Testis (tissue), 5 donors: ENCODE measurements around the gene OR8S1. TPM values are rescaled to one million over a fixed set of nuclear protein-coding genes. Genes with fewer than 3 reads are reported as not detected.

Experiments
- DNase-seq: peaks from one replicate; pipeline ENCODE4 v3.0.0-alpha.2; 2019
- H3K27ac ChIP-seq, 2 donors: fragments of 200-600 bp; sonication (generic); one replicate each; pipeline ENCODE4 v1.5.1; 2019
- H3K27me3 ChIP-seq: fragments of 200-600 bp; sonication (generic); one replicate; pipeline ENCODE4 v1.5.1; 2019
- H3K36me3 ChIP-seq: fragments of 200-600 bp; sonication (generic); one replicate; pipeline ENCODE4 v1.5.1; 2017; ENCODE audit warnings: low read depth; ENCODE audit errors: missing control alignments
- H3K4me1 ChIP-seq: fragments of 200-600 bp; sonication (generic); one replicate; pipeline ENCODE4 v1.5.1; 2019
- H3K4me3 ChIP-seq, 2 donors: fragments of 200-600 bp; sonication (generic); one replicate each; pipeline ENCODE4 v1.5.1; 2017 to 2019
- H3K9me3 ChIP-seq: fragments of 200-600 bp; sonication (generic); one replicate; pipeline ENCODE4 v1.5.1; 2017
- POLR2A ChIP-seq: fragments of 450-650 bp; IDR thresholded peaks from one replicate; pipeline ENCODE4 v1.6.1; 2017; ENCODE audit warnings: antibody characterized with exemption, mild to moderate bottlenecking, moderate library complexity
- WGBS, 2 donors: methylation state at CpG; one replicate each; pipeline ENCODE4 v1.1.5; 2018; 5-methylcytosine and 5-hydroxymethylcytosine counted together
- intact Hi-C: fragments of 100-400 bp; cut with DNase I; formaldehyde crosslinking; loops from one replicate; pipeline ENCODE4 v1.15.1; 2023; ENCODE audit warnings: low total_unique reads
- long read RNA-seq, 2 donors: transcript quantifications; one replicate each; lab custom pipeline, GENCODE V29; 2026
- polyA plus RNA-seq: library from polyadenylated mRNA; stranded (reverse); fragments of 350-450 nt; fragmentation: Illumina TruSeq; extraction: RNeasy Lipid Tissue Mini Kit (QIAGEN cat#74804); gene quantifications from one replicate; pipeline ENCODE4 v1.2.3, GENCODE V29; 2014; ENCODE audit warnings: low read depth, low replicate concordance; ENCODE audit not compliant: insufficient read depth
- total RNA-seq, 2 donors: library from RNA; depleted of rRNA; stranded (reverse); fragments of >200 nt; gene quantifications; one replicate each; pipeline ENCODE4 v1.2.3, GENCODE V29; 2016
- TF ChIP-seq, protein P1 (sequence below), 3 experiments: fragments of 450-650 bp in 2 of 3; fragments of 200-600 bp in 1 of 3; sonication (generic) in 1 of 3; IDR thresholded peaks; one replicate each; pipeline ENCODE4 v1.5.1; 2016 to 2019; ENCODE audit warnings: antibody characterized with exemption in 3 of 3, mild to moderate bottlenecking in 2 of 3, moderate library complexity in 1 of 3

The OR8S1 gene, protein sequence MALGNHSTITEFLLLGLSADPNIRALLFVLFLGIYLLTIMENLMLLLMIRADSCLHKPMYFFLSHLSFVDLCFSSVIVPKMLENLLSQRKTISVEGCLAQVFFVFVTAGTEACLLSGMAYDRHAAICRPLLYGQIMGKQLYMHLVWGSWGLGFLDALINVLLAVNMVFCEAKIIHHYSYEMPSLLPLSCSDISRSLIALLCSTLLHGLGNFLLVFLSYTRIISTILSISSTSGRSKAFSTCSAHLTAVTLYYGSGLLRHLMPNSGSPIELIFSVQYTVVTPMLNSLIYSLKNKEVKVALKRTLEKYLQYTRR
- total RNA-seq: not detected
- polyA plus RNA-seq: not detected
- long read RNA-seq, donor 1: 0 reads
- long read RNA-seq, donor 2, partial matches to known transcripts: 0 of 1 reads
- long read RNA-seq, donor 2, other reads (novel, unspliced or antisense): 0 of 1 reads

DNA sequence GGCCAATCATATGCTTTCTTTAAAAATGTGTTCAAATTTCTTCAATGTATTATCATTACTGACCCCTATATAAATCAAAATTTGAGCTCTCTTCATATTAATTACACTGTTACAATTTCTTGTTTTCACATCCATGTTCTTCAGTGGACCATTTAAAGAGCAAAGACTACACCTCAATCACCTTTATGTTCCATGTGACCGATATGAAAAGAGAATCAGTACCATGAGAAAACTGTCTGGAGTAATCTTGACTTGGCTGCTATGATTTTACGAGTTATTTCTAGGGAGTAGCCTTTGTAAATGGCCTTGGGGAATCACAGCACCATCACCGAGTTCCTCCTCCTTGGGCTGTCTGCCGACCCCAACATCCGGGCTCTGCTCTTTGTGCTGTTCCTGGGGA, at the start of gene OR8S1:
Gene OR8S1 (plus strand): TSS at position 301 of the 400 bp plus-strand sequence. CDS start 0 bp downstream, at position 301.
- Histone ChIP-seq H3K4me1 (no peaks in the 10 kb centered on the region), H3K9me3 (no peaks in the 10 kb centered on the region), H3K4me3 (no peak within 1 kb of the TSS), H3K36me3 (no peaks in the 10 kb centered on the region), H3K27me3 (no peaks in the 10 kb centered on the region), H3K27ac (no peak within 1 kb of the TSS)
- DNase-seq: no peak
- 39 to 62% methylated on average over 5 of the region's 5 CpGs for WGBS, 2 donors
- TF ChIP-seq POLR2A: no peak
- TF ChIP-seq, protein P1, sequence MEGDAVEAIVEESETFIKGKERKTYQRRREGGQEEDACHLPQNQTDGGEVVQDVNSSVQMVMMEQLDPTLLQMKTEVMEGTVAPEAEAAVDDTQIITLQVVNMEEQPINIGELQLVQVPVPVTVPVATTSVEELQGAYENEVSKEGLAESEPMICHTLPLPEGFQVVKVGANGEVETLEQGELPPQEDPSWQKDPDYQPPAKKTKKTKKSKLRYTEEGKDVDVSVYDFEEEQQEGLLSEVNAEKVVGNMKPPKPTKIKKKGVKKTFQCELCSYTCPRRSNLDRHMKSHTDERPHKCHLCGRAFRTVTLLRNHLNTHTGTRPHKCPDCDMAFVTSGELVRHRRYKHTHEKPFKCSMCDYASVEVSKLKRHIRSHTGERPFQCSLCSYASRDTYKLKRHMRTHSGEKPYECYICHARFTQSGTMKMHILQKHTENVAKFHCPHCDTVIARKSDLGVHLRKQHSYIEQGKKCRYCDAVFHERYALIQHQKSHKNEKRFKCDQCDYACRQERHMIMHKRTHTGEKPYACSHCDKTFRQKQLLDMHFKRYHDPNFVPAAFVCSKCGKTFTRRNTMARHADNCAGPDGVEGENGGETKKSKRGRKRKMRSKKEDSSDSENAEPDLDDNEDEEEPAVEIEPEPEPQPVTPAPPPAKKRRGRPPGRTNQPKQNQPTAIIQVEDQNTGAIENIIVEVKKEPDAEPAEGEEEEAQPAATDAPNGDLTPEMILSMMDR (IDR thresholded peaks at IDR 0.05): no peak
- intact Hi-C loops: no loop called here

DNA sequence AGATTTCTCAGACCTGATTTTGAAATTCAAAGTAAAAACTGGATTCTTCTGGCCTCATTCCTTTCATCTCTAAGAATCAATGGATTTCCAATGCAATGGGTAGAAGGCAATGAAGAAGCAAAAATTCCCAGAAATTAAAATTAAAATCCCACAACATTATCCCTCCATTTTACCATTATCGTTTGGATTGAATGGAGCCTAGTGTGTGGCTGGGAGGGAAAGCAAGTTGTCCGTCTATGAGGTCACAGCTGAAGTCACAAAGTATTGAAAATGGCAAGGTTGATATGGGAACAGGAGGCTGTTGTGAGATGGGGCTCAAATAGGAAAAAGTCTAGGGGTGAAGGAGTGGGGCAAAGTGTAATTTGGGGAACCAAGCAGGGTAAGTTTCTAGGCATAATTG, 43.2 kb upstream of the OR8S1 start, which contains the start of gene C12orf54:
Gene C12orf54 (plus strand): TSS at position 301 of the 400 bp plus-strand sequence. CDS start 799 bp downstream, outside the sequence.
- no peaks in the 10 kb centered on the region for H3K9me3 ChIP-seq
- H3K4me1 ChIP-seq: no peaks in the 10 kb centered on the region
- H3K27me3 ChIP-seq: no peaks in the 10 kb centered on the region
- 80 to 85% methylated on average over 2 of the region's 2 CpGs for WGBS, 2 donors
- TF ChIP-seq, protein P1 (IDR thresholded peaks at IDR 0.05): no peak
- TF ChIP-seq POLR2A: no peak
- no peak for DNase-seq
- intact Hi-C loops: no loop called here
- no peak within 1 kb of the TSS for H3K27ac ChIP-seq
- no peaks in the 10 kb centered on the region for H3K36me3 ChIP-seq
- H3K4me3 ChIP-seq: no peak within 1 kb of the TSS

DNA sequence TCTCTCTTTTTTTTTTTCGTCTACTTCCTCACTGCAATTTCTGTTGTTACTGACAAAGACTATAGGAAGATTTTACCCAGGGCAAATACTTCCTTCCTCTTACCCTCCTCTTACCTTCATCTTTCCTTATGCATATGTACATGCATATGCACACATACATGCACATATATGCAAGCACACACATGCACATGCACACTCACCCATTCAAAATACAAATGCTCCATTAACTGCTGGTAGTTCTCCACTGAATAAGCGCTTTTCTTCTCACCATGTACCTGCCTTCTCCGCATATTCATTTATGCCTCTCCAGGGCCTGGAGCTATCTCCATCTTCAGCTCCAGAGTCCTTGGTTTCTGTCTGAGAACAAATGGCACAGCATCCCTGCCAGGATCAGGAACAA, 42.5 kb upstream of the OR8S1 start:
- H3K4me1 ChIP-seq: no peaks in the 10 kb centered on the region
- H3K9me3 ChIP-seq: no peaks in the 10 kb centered on the region
- H3K27ac ChIP-seq: no peak overlapping the region
- no peak for DNase-seq
- H3K4me3 ChIP-seq: no peak overlapping the region
- 80 to 90% methylated on average over 3 of the region's 3 CpGs for WGBS, 2 donors
- no peak for TF ChIP-seq POLR2A
- TF ChIP-seq, protein P1 (IDR thresholded peaks at IDR 0.05): no peak
- H3K36me3 ChIP-seq: no peaks in the 10 kb centered on the region
- H3K27me3 ChIP-seq: no peaks in the 10 kb centered on the region
- intact Hi-C loops: no loop called here

DNA sequence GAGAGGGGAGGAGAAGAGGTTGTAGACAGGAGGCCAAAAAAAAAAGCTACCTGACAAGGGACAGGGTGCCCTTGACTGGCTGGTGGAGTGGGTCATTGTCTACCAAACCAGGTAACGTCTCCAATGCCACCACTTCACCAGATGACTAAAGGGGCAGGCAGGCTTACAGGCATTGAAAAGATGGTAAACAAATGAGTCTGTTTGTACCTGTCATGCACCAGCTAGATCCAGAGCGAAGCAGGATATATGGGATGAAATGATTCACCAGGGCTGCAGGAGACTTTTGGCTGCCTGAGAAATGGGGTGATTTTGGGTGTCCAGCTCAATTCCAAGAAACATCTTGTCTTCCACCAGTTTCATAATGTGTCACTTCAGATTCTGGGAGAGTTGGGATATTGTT, 39.2 kb upstream of the OR8S1 start:
- H3K36me3 ChIP-seq: no peaks in the 10 kb centered on the region
- intact Hi-C loops: no loop called here
- no peaks in the 10 kb centered on the region for H3K9me3 ChIP-seq
- WGBS, 2 donors: 88 to 96% methylated on average over 2 of the region's 2 CpGs
- no peak for DNase-seq
- no peaks in the 10 kb centered on the region for H3K27me3 ChIP-seq
- TF ChIP-seq, protein P1 (IDR thresholded peaks at IDR 0.05): no peak
- no peak for TF ChIP-seq POLR2A
- H3K27ac ChIP-seq: no peak overlapping the region
- no peaks in the 10 kb centered on the region for H3K4me1 ChIP-seq
- no peak overlapping the region for H3K4me3 ChIP-seq

DNA sequence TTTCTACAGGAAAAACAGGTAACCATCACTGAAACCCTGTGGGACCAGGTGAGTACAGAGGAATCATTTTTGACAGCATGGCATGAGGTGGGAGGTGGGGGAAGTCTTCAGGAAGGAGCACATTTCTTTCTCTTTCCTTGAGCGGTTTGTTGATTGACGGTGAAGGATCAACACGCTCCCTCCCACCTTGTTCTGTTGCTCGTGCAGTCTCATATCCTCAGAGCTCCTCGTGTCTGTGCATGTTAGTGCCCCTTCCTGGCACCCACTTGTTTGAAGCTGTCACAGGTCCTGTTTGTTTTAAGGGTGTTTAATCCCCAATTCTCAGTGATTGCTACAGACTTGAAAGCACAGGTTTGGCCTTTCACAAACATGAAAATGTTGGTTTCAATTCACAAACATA, 38.8 kb upstream of the OR8S1 start:
- Histone ChIP-seq H3K36me3 (no peaks in the 10 kb centered on the region), H3K9me3 (no peaks in the 10 kb centered on the region), H3K27ac (no peak overlapping the region), H3K4me1 (no peaks in the 10 kb centered on the region), H3K4me3 (no peak overlapping the region), H3K27me3 (no peaks in the 10 kb centered on the region)
- WGBS, 2 donors: 74 to 79% methylated on average over 5 of the region's 5 CpGs
- intact Hi-C loops: no loop called here
- TF ChIP-seq POLR2A: no peak
- TF ChIP-seq, protein P1 (IDR thresholded peaks at IDR 0.05): no peak
- no peak for DNase-seq
